Activated T-helper 2 cell treated with anti-CD3 and anti-CD28 coated beads, Interferon-gamma antibody, Interleukin-2, Interleukin-4, amounts not matched to agents 10 μg/mL and 5 μg/mL and 100 μg/mL, durations not matched to agents 14 hours and 24 hours and 36 hours (primary cell): ENCODE data around the gene CHD2. TPM values are rescaled to one million over a fixed set of nuclear protein-coding genes. Genes with fewer than 3 reads are reported as not detected.

ENCODE experiments used
- DNase-seq: peaks from one replicate; pipeline ENCODE4 v3.0.0; 2021; ENCODE audit warnings: low spot score
- H3K27ac Mint-ChIP-seq: one replicate; pipeline ENCODE4 v1.8.0; 2021; ENCODE audit warnings: mixed read lengths
- H3K27me3 Mint-ChIP-seq: one replicate; pipeline ENCODE4 v1.8.0; 2021; ENCODE audit warnings: low read depth, mixed read lengths
- H3K36me3 Mint-ChIP-seq: one replicate; pipeline ENCODE4 v1.8.0; 2021; ENCODE audit warnings: low read depth, mixed read lengths
- H3K4me1 Mint-ChIP-seq: one replicate; pipeline ENCODE4 v1.8.0; 2021; ENCODE audit warnings: low read depth, mixed read lengths
- H3K4me3 Mint-ChIP-seq: one replicate; pipeline ENCODE4 v1.8.0; 2021; ENCODE audit warnings: low read depth, mild to moderate bottlenecking, moderate library complexity, mixed read lengths
- H3K9me3 Mint-ChIP-seq: one replicate; pipeline ENCODE4 v1.8.0; 2021; ENCODE audit warnings: mixed read lengths
- intact Hi-C: fragments of 100-400 bp; cut with micrococcal nuclease; formaldehyde crosslinking; loops from one replicate; pipeline ENCODE4 v1.15.1; 2023
- total RNA-seq: library from RNA; stranded (reverse); gene quantifications from 2 replicates; pipeline ENCODE4 v1.2.3, GENCODE V29; 2022

The CHD2 gene
- total RNA-seq, 1 donor from 2014 or later = 111 TPM

- DNase-seq = no peak
- intact Hi-C loops = loop anchor here (1.0 kb wide), 1 partner anchor 11 kb away; the partner anchor contains the start of gene CHD2
These were observed 10.6 kb upstream of the CHD2 start for GRCh38 chr15:92889390-92890107.

DNA sequence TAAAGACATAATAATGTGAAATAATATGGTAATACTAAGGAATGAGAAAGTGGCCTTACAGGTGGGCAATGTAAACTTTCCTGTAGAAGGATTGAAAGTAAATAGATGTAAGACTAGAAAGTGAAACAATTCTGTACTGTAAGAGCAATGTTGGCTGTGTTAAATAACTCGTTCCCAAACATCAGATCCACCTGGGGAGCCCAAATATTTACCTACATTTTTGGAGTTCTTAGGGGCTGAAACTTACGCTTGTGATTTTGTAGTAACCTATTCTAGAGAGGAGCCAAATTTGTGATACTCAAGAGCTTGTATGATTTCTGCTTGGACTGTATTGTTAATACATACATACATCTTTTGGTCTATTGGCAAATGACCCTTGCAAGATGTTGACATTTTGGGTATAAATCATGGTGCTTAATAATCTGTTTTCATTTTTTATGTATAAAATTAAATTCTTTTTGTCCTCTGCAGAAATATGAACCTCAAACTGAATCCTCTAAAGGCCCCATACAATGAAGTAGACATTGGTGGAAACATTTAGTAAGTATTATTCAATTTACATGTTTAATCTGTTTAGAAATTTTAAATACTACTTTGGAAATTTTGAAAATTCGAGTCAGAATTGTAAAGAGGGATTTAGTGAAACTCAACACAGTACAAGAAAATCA, 8.5 kb upstream of the CHD2 start:
- Mint-ChIP-seq H3K27me3 (no peaks in the 10 kb centered on the region), H3K36me3 (peaks cover 85% of the 10 kb centered on the region), H3K9me3 (no peaks in the 10 kb centered on the region), H3K4me3 (peak overlapping the region; percentile 66), H3K4me1 (peaks cover 59% of the 10 kb centered on the region), H3K27ac (no peak overlapping the region)
- intact Hi-C loops = no loop called here
- no peak for DNase-seq

More at GRCh38 chr15:92889390-92890107, 10.6 kb upstream of the CHD2 start:
- Mint-ChIP-seq H3K27ac (peak overlapping the region; percentile 87), H3K36me3 (peaks cover 89% of the 10 kb centered on the region), H3K4me1 (peaks cover 61% of the 10 kb centered on the region), H3K9me3 (no peaks in the 10 kb centered on the region), H3K27me3 (no peaks in the 10 kb centered on the region), H3K4me3 (peak overlapping the region; percentile 54)

GRCh38 chr15:92892201-92892555, 7.9 kb upstream of the CHD2 start:
- H3K4me1 Mint-ChIP-seq = peaks cover 56% of the 10 kb centered on the region
- intact Hi-C loops = no loop called here
- H3K36me3 Mint-ChIP-seq = peaks cover 85% of the 10 kb centered on the region
- no peaks in the 10 kb centered on the region for H3K9me3 Mint-ChIP-seq
- no peak for DNase-seq
- no peaks in the 10 kb centered on the region for H3K27me3 Mint-ChIP-seq
- H3K4me3 Mint-ChIP-seq = no peak overlapping the region
- peak overlapping the region; percentile 12 for H3K27ac Mint-ChIP-seq

- Mint-ChIP-seq H3K9me3 (no peaks in the 10 kb centered on the region), H3K27ac (no peak overlapping the region), H3K4me3 (no peak overlapping the region), H3K4me1 (peaks cover 55% of the 10 kb centered on the region), H3K27me3 (no peaks in the 10 kb centered on the region), H3K36me3 (peaks cover 86% of the 10 kb centered on the region)
- intact Hi-C loops = no loop called here
- no peak for DNase-seq
These were observed 6.9 kb upstream of the CHD2 start for GRCh38 chr15:92893200-92893599.

GRCh38 chr15:92896561-92896960, 3.6 kb upstream of the CHD2 start:
- Mint-ChIP-seq H3K4me1 (peaks cover 51% of the 10 kb centered on the region), H3K4me3 (peak overlapping the region; percentile 6), H3K27ac (peak overlapping the region; percentile 60), H3K9me3 (peaks cover 8% of the 10 kb centered on the region), H3K27me3 (no peaks in the 10 kb centered on the region), H3K36me3 (peaks cover 87% of the 10 kb centered on the region)
- intact Hi-C loops = no loop called here
- no peak for DNase-seq

GRCh38 chr15:92897620-92898019, 2.5 kb upstream of the CHD2 start:
- Mint-ChIP-seq H3K4me1 (peaks cover 51% of the 10 kb centered on the region), H3K27ac (peak overlapping the region; percentile 60), H3K9me3 (peaks cover 8% of the 10 kb centered on the region), H3K4me3 (no peak overlapping the region), H3K36me3 (peaks cover 85% of the 10 kb centered on the region), H3K27me3 (no peaks in the 10 kb centered on the region)
- no peak for DNase-seq
- intact Hi-C loops = no loop called here

GRCh38 chr15:92898988-92899582, 1.0 kb upstream of the CHD2 start:
- H3K27ac Mint-ChIP-seq = peak overlapping the region; percentile 56

DNA sequence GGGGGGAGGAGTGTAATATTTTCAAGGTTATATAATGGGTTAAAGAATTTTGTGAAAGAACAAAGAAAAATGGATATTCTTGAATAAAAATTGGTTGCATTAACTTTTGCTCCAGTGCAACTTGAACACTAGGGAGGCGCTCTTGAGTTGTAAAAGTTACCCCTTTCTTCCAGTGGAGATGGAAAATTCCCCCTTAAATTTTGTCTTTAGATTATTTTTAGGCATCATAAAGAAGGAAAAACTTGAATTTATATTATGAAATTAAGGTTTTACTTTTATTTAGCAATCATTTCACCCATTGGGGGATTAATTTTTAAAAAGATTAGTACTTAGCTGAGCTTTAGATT, 550 bp upstream of the CHD2 start:
- peak overlapping the region; percentile 26 for H3K4me3 Mint-ChIP-seq
- peak overlapping the region; percentile 99 for H3K27ac Mint-ChIP-seq
- intact Hi-C loops = no loop called here
- no peak for DNase-seq
- peaks cover 8% of the 10 kb centered on the region for H3K9me3 Mint-ChIP-seq
- H3K4me1 Mint-ChIP-seq = peaks cover 52% of the 10 kb centered on the region
- H3K27me3 Mint-ChIP-seq = no peaks in the 10 kb centered on the region
- H3K36me3 Mint-ChIP-seq = peaks cover 82% of the 10 kb centered on the region

More at GRCh38 chr15:92898988-92899582, 1.0 kb upstream of the CHD2 start:
- Mint-ChIP-seq H3K4me1 (peaks cover 51% of the 10 kb centered on the region), H3K27me3 (no peaks in the 10 kb centered on the region), H3K9me3 (peaks cover 8% of the 10 kb centered on the region), H3K36me3 (peaks cover 83% of the 10 kb centered on the region), H3K4me3 (peak overlapping the region; percentile 26)
- intact Hi-C loops = no loop called here
- no peak for DNase-seq

DNA sequence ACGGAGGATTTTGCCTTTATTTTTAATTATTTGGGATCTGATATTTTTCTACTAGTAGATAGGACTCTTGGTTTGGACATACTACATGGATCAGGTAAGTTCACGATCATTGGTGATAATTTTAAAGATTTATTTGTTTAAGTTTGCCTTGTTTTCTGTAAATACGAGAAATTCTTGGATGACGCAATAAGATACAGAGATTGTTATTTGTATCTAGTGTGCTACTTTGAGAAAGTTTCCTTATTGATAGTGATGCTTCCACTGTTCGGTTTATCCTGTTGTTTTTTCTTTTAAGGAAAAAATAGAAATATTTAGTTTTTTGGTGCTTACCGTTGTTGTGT, 577 bp downstream of the CHD2 start:
- Mint-ChIP-seq H3K36me3 (peaks cover 80% of the 10 kb centered on the region), H3K27ac (peak overlapping the region; percentile 99), H3K4me1 (peaks cover 52% of the 10 kb centered on the region), H3K27me3 (no peaks in the 10 kb centered on the region), H3K9me3 (peaks cover 8% of the 10 kb centered on the region), H3K4me3 (peak overlapping the region; percentile 94)
- no peak for DNase-seq
- intact Hi-C loops = loop anchor here (1.0 kb wide), 3 partner anchors 11 to 91 kb away; no protein-coding TSS in a partner anchor

DNA sequence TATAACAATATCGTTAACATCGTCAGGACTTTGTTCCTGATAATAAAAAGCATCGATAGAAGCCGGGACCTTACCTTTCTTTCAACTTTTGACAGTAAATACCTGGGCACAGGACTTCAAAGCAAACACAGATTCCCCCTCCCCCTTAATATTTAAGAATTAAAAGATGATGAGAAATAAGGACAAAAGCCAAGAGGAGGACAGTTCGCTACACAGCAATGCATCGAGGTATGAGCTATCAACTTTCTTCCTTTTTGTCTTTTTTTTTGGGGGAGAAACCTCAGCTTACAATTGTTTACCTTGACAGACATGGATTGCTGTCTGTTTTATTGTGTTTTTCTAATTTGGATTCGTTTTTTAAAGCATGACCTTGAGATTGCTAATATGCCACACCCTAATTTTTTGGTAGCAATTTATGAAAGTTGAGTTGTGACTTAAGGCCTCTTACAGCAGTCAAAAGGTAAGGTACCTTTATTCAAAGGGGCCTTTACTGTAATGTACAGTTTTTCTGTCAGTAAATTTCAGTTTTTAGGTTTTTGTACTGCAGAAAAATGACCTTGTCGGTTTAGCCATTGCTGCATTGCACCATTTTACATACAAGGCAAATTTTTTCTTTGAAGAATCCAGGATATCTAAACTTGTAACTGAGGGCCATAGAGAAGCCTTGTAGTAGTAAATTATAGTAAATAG, 1.1 kb downstream of the CHD2 start:
- H3K9me3 Mint-ChIP-seq = peaks cover 8% of the 10 kb centered on the region
- peak overlapping the region; percentile 94 for H3K4me3 Mint-ChIP-seq
- H3K27me3 Mint-ChIP-seq = no peaks in the 10 kb centered on the region
- H3K4me1 Mint-ChIP-seq = peaks cover 54% of the 10 kb centered on the region
- peak overlapping the region; percentile 99 for H3K27ac Mint-ChIP-seq
- peaks cover 80% of the 10 kb centered on the region for H3K36me3 Mint-ChIP-seq
- no peak for DNase-seq
- intact Hi-C loops = no loop called here

GRCh38 chr15:92901995-92902394, 1.9 kb downstream of the CHD2 start:
- Mint-ChIP-seq H3K27ac (peak overlapping the region; percentile 58), H3K9me3 (peaks cover 8% of the 10 kb centered on the region), H3K27me3 (no peaks in the 10 kb centered on the region), H3K4me1 (peaks cover 54% of the 10 kb centered on the region), H3K36me3 (peaks cover 78% of the 10 kb centered on the region), H3K4me3 (peak overlapping the region; percentile 94)
- no peak for DNase-seq
- intact Hi-C loops = no loop called here

DNA sequence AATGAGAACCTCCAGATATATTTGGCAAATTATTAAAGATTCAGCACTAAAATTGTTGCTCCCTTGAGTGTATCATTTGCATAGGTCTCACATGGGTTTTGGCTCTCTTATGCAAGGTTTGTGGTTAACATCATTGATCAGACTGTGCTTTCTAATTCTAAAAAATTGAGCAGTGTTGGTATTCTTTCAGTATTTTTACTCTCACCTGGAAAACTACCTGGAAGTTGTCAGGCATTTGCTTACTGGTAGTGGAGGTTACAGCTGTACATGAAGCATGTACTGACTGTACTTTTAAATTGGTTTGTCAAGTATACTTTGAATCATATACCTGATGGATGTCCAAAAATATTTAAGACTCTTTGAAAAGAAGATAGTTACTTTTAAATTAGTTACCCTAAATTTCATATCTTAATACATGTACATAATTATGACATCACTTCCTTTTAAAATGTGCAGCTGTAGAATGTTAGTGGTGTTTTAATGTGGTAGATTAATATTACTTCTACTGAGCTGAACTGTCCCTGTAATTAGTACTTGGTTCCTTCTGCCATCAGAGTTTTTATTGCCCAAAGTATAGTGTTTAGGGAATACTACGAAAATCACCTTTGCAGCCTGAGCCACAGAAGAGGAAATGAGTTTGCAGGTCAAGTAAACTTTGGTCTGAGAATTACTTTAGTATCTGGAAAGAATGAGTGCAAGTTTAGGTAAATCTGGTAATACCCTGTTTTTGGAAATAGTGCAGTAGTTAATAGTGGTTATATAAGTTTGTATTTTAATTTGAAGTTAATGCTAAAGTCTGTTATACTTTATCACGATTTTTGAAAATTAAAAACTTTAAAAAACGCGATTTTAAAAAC, 2.8 kb downstream of the CHD2 start:
- H3K9me3 Mint-ChIP-seq = peaks cover 8% of the 10 kb centered on the region
- no peaks in the 10 kb centered on the region for H3K27me3 Mint-ChIP-seq
- intact Hi-C loops = no loop called here
- peak overlapping the region; percentile 94 for H3K4me3 Mint-ChIP-seq
- H3K27ac Mint-ChIP-seq = peak overlapping the region; percentile 100
- H3K4me1 Mint-ChIP-seq = peaks cover 57% of the 10 kb centered on the region
- H3K36me3 Mint-ChIP-seq = peaks cover 77% of the 10 kb centered on the region
- DNase-seq = no peak
